Neural progenitor cell (in vitro differentiated cells): ENCODE data around the gene PERM1.
A peak's percentile ranks its signal among the peaks of the same experiment; 100 is the strongest.

Experiments used
- EZH2 ChIP-seq: fragments of 200-600 bp; sonication (generic); IDR thresholded peaks from 2 replicates; pipeline ENCODE4 v1.6.1; 2017; ENCODE audit warnings: antibody characterized with exemption, mild to moderate bottlenecking, moderate library complexity
- TF ChIP-seq, protein P1 (sequence below): fragments of 200-600 bp; sonication (generic); IDR thresholded peaks from 2 replicates; pipeline ENCODE4 v1.5.1; 2017; ENCODE audit warnings: antibody characterized with exemption, mild to moderate bottlenecking

DNA sequence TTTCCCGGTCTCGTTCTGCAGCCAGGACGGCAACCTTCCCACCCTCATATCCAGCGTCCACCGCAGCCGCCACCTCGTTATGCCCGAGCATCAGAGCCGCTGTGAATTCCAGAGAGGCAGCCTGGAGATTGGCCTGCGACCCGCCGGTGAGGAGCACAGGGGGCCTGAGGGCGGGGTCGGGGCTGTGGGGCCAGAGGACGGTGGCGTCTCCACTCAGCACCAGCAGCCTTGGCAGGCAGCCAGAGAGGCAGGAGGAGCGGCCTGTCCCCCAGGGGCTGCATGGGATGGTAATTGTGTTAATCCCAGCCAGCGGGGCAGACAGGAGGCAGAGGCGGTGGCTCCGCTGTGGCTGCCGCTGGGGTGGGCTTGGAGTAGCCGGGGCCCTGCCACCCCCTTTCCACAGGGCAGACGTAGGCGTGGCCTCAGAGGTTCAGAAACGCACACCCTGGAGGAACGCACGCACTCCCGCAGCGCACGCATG lies 46.1 kb downstream of the PERM1 start:
- peak; percentile 84 for TF ChIP-seq EZH2
- TF ChIP-seq, protein P1, sequence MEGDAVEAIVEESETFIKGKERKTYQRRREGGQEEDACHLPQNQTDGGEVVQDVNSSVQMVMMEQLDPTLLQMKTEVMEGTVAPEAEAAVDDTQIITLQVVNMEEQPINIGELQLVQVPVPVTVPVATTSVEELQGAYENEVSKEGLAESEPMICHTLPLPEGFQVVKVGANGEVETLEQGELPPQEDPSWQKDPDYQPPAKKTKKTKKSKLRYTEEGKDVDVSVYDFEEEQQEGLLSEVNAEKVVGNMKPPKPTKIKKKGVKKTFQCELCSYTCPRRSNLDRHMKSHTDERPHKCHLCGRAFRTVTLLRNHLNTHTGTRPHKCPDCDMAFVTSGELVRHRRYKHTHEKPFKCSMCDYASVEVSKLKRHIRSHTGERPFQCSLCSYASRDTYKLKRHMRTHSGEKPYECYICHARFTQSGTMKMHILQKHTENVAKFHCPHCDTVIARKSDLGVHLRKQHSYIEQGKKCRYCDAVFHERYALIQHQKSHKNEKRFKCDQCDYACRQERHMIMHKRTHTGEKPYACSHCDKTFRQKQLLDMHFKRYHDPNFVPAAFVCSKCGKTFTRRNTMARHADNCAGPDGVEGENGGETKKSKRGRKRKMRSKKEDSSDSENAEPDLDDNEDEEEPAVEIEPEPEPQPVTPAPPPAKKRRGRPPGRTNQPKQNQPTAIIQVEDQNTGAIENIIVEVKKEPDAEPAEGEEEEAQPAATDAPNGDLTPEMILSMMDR = no peak
